ENCODE measurements around the gene SRP72.
A peak's percentile ranks its signal among the peaks of the same experiment; 100 is the strongest.

SRP72 gene

DNA sequence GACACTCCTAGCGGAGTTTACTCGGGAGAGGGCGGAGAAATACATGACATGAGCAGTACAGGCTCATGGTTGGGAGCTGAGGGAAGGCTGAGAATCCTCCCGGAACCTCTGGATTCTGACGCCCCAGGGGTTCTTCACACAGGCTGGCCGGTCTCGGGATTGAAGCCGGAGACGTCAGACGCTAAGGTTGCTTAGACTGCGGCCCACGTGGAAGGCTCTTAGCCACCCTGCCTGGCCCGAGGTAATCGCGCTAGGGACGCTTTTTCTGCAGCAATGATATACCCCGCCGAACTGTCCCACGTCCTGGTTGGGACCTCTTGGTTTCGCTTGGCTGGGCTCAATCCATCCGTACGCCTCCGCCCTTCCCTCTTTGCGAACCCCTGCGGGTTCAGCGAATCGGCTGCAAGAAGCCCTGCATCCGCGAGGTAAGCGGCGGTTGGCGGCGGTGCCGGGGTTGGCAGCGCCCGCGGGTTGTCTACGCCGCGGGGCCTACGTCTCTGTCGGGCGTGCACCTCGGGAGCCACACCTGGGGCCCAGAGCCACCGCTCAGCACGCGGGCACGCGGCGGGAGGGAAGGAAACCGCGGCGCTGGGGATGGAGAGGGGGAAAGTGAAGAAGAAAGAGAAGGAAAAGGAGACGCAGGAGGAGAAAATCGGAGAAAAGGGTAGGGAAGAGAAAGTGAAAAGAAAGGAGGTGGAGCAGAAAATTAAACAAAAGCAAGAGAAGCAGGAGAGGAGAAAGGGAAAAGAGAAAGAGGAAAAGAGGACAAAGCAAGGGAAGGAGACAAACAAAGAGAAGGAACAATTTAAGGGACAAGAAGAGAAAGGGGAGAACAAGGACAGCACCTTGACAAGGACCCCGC is 38.1 kb downstream of the SRP72 start, which contains the start of gene ARL9:
ARL9 (plus strand) TSS at position 523 of the 862 bp plus-strand sequence; CDS start at position 595, 72 bp downstream.
- Mint-ChIP-seq H3K27ac (peak within 1 kb of the TSS; percentile 71 to 79), H3K27me3 (no peaks in the 10 kb centered on the region), H3K9me3 (no peaks in the 10 kb centered on the region), H3K4me1 (peaks cover 23% of the 10 kb centered on the region), H3K4me3 (peak within 1 kb of the TSS; percentile 85 to 87)
- DNase-seq (peak; percentile 56 to 71), ATAC-seq (peak; percentile 95)

DNA sequence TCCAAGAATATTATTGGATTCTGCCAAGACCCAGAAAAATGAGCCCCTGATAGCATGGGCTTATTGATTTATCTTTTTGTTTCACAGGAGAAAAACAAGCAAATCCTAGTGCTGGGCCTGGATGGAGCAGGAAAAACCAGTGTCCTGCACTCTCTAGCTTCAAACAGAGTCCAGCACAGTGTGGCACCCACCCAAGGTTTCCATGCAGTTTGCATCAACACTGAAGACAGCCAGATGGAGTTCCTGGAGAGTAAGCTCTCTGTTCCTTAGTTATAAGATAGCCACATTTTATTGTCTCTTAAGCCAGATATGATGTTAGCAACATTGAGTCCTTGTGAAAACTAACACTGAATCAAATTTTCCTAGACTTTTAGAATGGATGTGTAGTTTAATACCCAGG is 43.7 kb downstream of the SRP72 start:
- ATAC-seq (no peak), DNase-seq (no peak)
- Mint-ChIP-seq H3K4me3 (no peak overlapping the region), H3K9me3 (no peaks in the 10 kb centered on the region), H3K27ac (no peak overlapping the region), H3K27me3 (peaks cover 13% of the 10 kb centered on the region), H3K4me1 (peaks cover 10% of the 10 kb centered on the region)

DNA sequence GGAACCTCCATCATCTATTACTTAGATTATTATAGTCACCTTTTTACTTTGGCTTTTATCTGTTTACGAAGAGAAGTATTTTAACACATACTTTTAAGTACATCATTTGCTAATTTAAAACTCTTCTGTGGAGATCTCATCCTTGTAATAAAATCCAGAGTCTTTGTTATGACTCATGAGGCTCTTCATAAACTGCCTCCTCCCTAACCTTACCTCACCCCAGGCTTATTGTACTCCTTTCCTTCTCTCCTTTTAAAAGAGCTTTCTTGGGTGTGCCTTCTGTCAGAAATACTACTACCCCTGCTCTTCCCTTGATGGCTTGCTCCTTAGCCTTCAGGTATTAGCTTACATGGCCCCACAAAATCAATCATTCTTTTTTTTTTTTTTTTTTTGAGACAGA is 44.7 kb downstream of the SRP72 start:
- H3K9me3 Mint-ChIP-seq = no peaks in the 10 kb centered on the region
- H3K4me1 Mint-ChIP-seq = no peaks in the 10 kb centered on the region
- H3K4me3 Mint-ChIP-seq = no peak overlapping the region
- H3K27me3 Mint-ChIP-seq = peaks cover 13% of the 10 kb centered on the region
- DNase-seq (no peak), ATAC-seq (no peak)
- no peak overlapping the region for H3K27ac Mint-ChIP-seq

DNA sequence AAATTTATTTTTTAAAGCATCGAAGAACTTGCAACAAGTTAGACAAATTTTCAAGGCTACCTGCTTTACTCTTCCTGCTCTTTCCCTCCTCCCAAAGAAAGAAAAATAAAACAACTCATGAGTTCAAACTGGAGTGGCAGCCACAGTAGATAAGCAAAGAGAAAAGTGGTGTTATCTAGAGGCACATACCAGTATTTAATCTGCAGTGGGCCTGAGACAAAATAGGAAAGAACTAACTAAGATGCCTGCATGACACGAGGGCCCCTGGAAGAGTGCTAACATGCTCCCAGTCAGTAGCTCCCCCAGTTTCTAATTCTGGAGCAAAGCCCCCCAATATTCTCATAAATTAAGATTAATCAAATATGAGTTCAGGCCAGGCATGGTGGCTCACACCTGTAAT is 46.1 kb downstream of the SRP72 start:
- Mint-ChIP-seq H3K9me3 (no peaks in the 10 kb centered on the region), H3K4me1 (no peaks in the 10 kb centered on the region), H3K27ac (no peak overlapping the region), H3K4me3 (no peak overlapping the region), H3K27me3 (peaks cover 13% of the 10 kb centered on the region)
- ATAC-seq (no peak), DNase-seq (no peak)

DNA sequence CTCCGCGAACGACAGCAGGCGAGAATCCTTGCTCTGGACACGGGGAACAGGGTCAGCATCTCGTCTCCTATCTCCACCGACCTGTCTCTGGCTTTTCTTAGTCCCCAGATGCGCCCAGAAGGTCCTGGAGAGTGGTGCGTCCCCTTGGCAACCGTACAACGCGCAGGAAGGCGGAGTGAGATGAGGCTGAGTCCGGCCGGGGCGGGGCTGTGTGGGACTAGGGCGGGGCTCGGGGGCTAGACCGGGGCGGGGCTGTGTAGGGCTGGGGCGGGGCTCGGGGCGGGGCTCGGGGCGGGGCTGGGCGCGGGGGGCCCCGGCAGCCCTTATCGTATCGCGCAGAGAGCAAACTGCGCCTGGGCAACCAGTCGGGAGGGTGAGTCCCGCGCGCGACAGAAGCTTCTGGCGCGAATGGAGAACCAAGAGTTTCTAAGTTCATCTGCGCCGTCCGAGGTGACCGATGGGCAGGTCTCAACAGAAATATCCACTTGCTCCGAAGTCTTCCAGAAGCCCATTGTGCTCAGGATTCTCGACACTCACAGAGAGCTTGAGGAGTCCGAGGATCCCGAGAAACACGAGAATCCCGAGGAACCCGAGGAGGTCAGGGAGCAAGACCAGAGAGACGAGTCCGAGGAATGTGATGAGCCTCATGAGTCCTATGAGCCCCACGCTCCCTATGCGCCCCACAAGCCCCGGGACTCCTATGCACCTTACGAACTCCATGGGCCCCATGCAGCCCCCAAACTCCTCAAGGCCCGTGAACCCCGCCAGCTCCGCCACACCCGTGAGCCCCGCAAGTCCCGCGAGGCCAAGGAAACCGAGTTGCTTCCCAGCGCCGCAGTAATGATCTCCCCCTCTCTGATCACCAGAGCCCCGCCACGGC is 63.1 kb downstream of the SRP72 start:
- ATAC-seq (peak; percentile 98), DNase-seq (peak; percentile 72 to 77)
- H3K4me3 Mint-ChIP-seq = peak overlapping the region; percentile 70 to 76
- H3K27ac Mint-ChIP-seq = no peak overlapping the region
- no peaks in the 10 kb centered on the region for H3K4me1 Mint-ChIP-seq
- no peaks in the 10 kb centered on the region for H3K9me3 Mint-ChIP-seq
- peaks cover 7% of the 10 kb centered on the region for H3K27me3 Mint-ChIP-seq

DNA sequence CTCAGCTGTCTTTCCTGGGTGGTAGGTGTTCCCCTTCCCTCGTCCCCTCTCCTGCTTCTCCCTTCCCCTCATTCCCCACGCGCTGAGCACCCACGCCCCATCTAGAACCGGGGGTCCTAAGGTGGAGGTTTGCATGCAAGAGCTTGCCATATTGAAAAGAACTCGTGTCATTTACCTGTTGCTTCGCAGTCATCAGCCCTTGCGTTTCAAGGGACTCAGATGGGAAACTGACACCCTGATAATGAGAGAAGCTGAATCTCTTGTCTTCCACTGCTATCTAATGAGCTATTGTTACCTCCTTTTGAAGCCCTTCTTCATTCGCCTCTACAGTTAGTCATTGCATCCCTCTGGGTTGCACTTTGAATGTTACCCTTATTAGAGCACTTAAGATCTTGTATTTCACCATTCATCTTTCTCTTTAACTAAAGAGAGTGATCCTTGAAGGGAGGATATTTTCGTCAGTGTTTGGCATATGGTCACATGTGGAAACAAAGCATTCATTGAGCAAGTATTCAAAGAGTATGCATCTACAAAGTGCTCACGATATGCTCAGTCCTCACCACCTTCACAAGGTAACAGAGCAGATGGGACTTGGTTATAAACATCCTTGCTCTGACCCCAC is 63.8 kb downstream of the SRP72 start:
- Mint-ChIP-seq H3K4me3 (no peak overlapping the region), H3K27me3 (peaks cover 7% of the 10 kb centered on the region), H3K27ac (no peak overlapping the region), H3K4me1 (no peaks in the 10 kb centered on the region), H3K9me3 (no peaks in the 10 kb centered on the region)
- DNase-seq = no peak
- ATAC-seq = no peak

DNA sequence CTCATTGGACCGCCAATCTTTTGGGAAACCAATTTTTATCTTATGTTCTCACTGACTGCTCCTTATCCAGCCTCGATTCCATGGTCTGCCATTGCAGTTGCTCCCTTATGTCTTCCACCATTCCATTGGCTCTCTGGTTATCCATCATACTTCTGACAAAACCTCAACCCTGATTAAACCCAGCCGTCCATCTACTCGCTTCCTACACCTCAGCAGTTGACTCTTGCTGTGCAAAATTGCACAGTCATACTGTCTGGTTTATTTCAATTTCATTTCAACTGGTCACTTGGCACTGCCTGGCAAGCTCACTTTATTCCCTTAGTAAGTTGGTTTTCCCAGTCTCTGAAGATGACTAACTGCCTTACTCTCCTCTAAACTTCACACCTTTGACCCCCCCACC is 64.4 kb downstream of the SRP72 start:
- Mint-ChIP-seq H3K9me3 (no peaks in the 10 kb centered on the region), H3K27ac (no peak overlapping the region), H3K4me3 (no peak overlapping the region), H3K27me3 (peaks cover 7% of the 10 kb centered on the region), H3K4me1 (no peaks in the 10 kb centered on the region)
- ATAC-seq = no peak
- no peak for DNase-seq

DNA sequence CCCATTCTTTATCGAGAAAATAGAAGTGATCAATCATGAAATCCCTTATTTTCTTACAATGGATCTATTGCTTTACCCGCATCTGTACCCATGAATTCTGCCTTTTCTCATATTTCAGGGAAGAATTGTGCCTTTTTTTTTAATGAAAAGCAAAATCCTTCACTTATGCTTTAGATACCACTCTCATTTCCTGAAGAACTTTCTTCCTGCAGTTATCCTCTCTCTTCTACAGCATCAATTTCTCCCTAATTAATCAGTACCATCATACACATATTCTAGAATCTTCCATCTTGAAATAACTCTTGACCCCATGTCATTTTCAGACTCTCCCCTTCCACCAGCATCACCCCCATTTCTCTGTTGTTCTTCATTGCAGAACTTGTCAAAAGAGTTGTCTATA is 64.8 kb downstream of the SRP72 start:
- H3K27me3 Mint-ChIP-seq = peaks cover 11% of the 10 kb centered on the region

DNA sequence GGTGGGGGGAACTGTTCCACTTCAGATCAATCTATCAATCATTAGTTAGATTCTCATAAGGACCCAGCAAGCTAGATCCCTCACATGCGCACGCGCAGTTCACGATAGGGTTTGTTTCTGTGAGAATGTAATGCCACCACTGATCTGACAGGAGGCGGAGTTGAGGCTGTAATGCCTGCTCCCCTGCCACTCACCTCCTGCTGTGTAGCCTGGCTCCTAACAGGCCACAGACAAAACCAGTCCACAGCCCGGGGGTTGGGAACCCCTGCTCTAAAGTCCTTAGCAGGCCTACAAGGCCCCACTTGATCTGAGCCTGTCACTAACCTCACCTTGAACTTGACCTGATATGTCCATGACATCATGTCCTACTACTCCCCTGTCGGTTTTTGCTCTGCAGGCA is 68.5 kb downstream of the SRP72 start:
- no peak for ATAC-seq
- Mint-ChIP-seq H3K27me3 (peaks cover 15% of the 10 kb centered on the region), H3K27ac (no peak overlapping the region), H3K9me3 (no peaks in the 10 kb centered on the region), H3K4me1 (no peaks in the 10 kb centered on the region), H3K4me3 (no peak overlapping the region)
- no peak for DNase-seq

More for the DNA sequence above, 64.8 kb downstream of the SRP72 start:
- H3K4me1 Mint-ChIP-seq = no peaks in the 10 kb centered on the region
- DNase-seq = no peak
- H3K27ac Mint-ChIP-seq = no peak overlapping the region
- no peak overlapping the region for H3K4me3 Mint-ChIP-seq
- no peaks in the 10 kb centered on the region for H3K9me3 Mint-ChIP-seq
- no peak for ATAC-seq

DNA sequence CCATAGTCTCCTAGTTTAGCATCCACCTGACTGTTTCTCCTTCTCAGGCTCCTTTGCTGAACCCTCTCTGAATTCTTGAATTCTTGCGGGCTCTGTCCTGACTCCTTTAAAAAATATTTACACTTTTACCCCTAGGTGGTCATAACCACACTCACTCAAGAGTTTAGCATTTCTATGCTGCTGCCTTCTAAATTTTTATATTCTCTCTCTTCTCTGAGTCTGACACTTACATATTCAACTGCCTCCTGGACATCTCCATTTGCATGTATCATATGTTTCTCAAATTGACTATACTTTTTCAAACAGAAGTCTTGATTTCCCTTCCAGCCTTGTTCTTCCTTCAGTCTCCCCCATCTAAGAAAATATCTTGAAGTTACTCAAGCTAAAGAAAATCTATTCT is 69.7 kb downstream of the SRP72 start:
- H3K4me1 Mint-ChIP-seq = no peaks in the 10 kb centered on the region
- ATAC-seq (no peak), DNase-seq (no peak)
- no peaks in the 10 kb centered on the region for H3K9me3 Mint-ChIP-seq
- H3K27me3 Mint-ChIP-seq = peaks cover 22% of the 10 kb centered on the region
- no peak overlapping the region for H3K4me3 Mint-ChIP-seq
- no peak overlapping the region for H3K27ac Mint-ChIP-seq

DNA sequence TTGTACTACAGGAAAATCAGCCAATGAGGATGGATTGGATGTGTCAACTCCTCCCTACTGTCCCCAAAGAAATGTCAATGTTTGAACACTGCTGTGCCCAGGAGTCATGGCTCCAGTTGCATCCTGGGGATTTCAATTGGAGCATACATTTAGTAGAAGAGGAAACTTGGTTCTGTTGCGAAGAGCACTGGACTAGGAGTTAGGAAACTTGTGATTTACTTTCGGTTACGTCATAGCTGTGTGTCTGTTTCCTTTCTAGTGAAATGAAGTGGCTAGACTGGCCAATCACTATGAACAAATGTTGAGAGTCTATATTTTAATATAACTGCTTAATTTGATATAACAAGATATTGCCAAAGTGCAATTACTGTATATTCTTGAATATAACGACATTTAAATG is 73.4 kb downstream of the SRP72 start:
- Mint-ChIP-seq H3K4me1 (peaks cover 16% of the 10 kb centered on the region), H3K27ac (no peak overlapping the region), H3K27me3 (peaks cover 37% of the 10 kb centered on the region), H3K4me3 (no peak overlapping the region), H3K9me3 (no peaks in the 10 kb centered on the region)
- DNase-seq (no peak), ATAC-seq (no peak)

DNA sequence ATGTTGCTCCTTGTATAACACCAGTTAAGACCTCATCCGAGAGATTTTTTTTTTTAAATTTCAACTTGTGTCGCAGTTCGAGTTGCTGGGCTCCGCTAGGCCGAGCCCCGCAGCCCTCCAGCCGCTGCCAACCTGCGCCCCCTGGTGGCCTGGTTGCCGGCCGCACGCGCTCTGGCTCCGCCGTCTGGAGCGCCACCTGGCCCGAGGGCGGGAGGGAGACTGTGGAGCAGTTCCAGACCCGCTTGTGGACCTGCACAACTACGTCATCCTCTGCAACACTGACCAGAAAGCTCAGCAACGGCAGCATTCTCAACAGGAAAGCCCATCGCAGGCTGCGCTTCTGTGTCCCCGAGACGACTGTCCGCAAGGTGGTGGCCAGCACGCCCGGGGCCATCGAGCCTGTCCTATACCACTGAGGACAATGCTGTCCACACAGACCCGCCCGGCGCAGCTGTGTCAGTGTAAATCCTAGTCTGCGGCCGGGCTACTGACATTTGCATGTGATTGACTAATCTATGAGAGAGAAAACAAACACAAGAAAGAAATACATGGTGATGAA is 77.2 kb downstream of the SRP72 start:
- ATAC-seq = peak; percentile 99
- peak; percentile 87 to 89 for DNase-seq
- H3K27me3 Mint-ChIP-seq = peaks cover 22% of the 10 kb centered on the region
- no peak overlapping the region for H3K27ac Mint-ChIP-seq
- H3K9me3 Mint-ChIP-seq = no peaks in the 10 kb centered on the region
- H3K4me3 Mint-ChIP-seq = peak overlapping the region; percentile 67 to 78
- peaks cover 27% of the 10 kb centered on the region for H3K4me1 Mint-ChIP-seq

DNA sequence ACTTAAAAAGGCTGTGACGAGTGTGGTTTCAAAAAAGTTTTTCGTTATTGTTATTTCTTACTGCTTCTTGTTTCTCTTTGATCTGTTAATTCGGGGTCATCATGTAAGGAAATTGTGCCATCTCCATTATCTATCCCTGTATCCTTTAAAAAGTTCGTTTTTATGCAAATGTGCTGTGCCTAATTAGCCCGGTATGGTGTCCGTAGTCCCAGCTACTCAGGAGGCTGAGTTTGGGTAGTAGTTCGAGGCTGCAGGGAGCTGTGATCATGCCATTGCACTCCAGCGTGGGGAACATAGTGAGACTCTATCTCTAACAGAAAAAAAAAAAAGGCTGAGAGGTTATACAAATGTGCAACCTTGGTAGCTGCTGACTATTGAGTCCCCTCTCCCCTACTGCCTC is 83.2 kb downstream of the SRP72 start:
- Mint-ChIP-seq H3K4me1 (peaks cover 11% of the 10 kb centered on the region), H3K27me3 (no peaks in the 10 kb centered on the region), H3K27ac (no peak overlapping the region), H3K4me3 (no peak overlapping the region), H3K9me3 (peaks cover 0 to 5% of the 10 kb centered on the region in 2 donors)
- DNase-seq (no peak), ATAC-seq (no peak)

DNA sequence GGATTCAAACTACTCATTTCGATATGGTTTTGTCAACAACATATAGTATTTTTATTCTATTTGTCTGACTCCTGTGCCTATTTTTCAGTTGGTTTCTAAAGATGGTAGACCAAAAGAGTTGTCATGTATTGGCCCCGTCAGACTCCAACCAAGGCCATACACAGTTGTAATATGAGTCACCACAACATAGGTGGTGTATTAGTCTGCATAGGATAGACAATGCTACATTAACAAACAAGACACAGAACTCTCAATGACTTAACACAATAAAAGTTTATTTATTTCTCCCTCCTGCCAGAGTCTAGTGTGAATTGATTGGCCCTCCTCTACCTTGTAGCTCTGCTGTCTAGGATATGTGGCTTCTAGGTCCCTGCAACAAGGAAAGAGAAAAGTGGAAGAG is 84.1 kb downstream of the SRP72 start:
- Mint-ChIP-seq H3K4me1 (peaks cover 11% of the 10 kb centered on the region), H3K27ac (no peak overlapping the region), H3K9me3 (peaks cover 0 to 5% of the 10 kb centered on the region in 2 donors), H3K27me3 (no peaks in the 10 kb centered on the region), H3K4me3 (no peak overlapping the region)
- DNase-seq (no peak), ATAC-seq (no peak)

DNA sequence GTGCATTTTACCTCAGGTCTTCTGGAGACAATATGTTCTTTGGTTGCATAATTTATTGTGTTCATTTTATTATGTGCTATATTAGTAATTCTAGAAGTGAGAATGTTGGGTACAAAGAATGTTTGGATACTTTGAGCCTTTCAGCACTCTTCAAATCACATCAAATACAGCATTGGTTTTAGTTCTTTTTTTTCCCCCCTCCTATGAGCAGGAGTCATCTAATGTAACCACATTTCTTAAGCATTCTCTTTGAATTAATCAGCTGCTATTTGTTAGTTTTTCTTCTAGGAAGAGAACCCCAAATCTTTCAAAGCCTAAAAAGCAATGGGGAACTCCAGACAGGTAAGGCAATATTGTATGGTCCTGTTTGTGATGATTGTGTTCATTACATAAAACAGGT is 84.9 kb downstream of the SRP72 start:
- no peak overlapping the region for H3K4me3 Mint-ChIP-seq
- peaks cover 11% of the 10 kb centered on the region for H3K4me1 Mint-ChIP-seq
- DNase-seq (no peak), ATAC-seq (peak; percentile 33)
- no peaks in the 10 kb centered on the region for H3K27me3 Mint-ChIP-seq
- H3K27ac Mint-ChIP-seq = no peak overlapping the region
- H3K9me3 Mint-ChIP-seq = peaks cover 0 to 5% of the 10 kb centered on the region in 2 donors
